Measurements from ENCODE around the gene PPIL1.

DNA sequence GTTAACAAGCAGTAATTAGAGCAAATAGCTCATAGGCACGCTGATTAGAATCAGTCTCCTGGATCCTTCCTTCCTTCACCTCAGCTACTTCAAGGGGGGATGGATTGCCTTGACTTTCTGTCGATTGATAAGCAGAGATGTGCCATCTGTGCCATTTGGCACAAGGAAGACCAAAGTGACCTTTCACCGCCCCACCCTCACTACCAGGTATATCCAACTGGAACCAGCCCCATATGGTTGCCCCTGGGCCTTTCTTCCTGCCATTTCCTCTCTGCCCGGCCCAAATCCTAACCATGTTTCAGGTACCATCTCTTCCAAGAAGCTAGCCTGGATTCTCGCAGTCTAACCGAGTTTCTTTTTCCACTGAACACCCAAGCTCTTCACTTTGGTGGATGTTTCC, 26.6 kb downstream of the PPIL1 start:
- TF ChIP-seq EZH2 (IDR thresholded peaks at IDR 0.05; ENCODE audit: low read length, missing control alignments), result no peak
- TF ChIP-seq, protein P1, sequence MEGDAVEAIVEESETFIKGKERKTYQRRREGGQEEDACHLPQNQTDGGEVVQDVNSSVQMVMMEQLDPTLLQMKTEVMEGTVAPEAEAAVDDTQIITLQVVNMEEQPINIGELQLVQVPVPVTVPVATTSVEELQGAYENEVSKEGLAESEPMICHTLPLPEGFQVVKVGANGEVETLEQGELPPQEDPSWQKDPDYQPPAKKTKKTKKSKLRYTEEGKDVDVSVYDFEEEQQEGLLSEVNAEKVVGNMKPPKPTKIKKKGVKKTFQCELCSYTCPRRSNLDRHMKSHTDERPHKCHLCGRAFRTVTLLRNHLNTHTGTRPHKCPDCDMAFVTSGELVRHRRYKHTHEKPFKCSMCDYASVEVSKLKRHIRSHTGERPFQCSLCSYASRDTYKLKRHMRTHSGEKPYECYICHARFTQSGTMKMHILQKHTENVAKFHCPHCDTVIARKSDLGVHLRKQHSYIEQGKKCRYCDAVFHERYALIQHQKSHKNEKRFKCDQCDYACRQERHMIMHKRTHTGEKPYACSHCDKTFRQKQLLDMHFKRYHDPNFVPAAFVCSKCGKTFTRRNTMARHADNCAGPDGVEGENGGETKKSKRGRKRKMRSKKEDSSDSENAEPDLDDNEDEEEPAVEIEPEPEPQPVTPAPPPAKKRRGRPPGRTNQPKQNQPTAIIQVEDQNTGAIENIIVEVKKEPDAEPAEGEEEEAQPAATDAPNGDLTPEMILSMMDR (conservative IDR thresholded peaks at IDR 0.05 in 1 of 2, IDR thresholded peaks at IDR 0.05 in 1 of 2; ENCODE audit: low read depth in 1 of 2, low read length in 2 of 2), result no peak

Measured in fibroblast of lung (primary cell).